Medulla oblongata (tissue), 1 donor: ENCODE results near the gene GNGT2.

Experiments used
- DNase-seq: peaks from one replicate; pipeline ENCODE4 v3.0.0-alpha.2; 2015; ENCODE audit errors: extremely low spot score

Gene GNGT2

GRCh38 chr17:49210158-49211029 is at the start of gene GNGT2, which contains the start of gene ABI3:
Gene GNGT2, minus strand, starts transcription at chr17:49210574. Its CDS starts 3,152 bp downstream, at chr17:49207422.
Gene ABI3, plus strand, starts transcription at chr17:49210707. Its CDS starts 18 bp downstream, at chr17:49210725.
- DNase-seq: peak; percentile 72

GRCh38 chr17:49259663-49260010 is 49.3 kb upstream of the GNGT2 start:
- no peak for DNase-seq

- DNase-seq: no peak
Observed at GRCh38 chr17:49258394-49258793, 48.0 kb upstream of the GNGT2 start.

GRCh38 chr17:49255125-49255524 is 44.8 kb upstream of the GNGT2 start:
- DNase-seq: no peak

- no peak for DNase-seq
Observed at GRCh38 chr17:49254066-49254465, 43.7 kb upstream of the GNGT2 start.

GRCh38 chr17:49252148-49252695 is 41.8 kb upstream of the GNGT2 start:
- no peak for DNase-seq

GRCh38 chr17:49249890-49250522 is 39.6 kb upstream of the GNGT2 start:
- DNase-seq: no peak

- no peak for DNase-seq
Observed at GRCh38 chr17:49249292-49249794, 39.0 kb upstream of the GNGT2 start.

GRCh38 chr17:49247944-49248343 is 37.6 kb upstream of the GNGT2 start:
- no peak for DNase-seq

GRCh38 chr17:49244839-49245238 is 34.5 kb upstream of the GNGT2 start:
- no peak for DNase-seq

GRCh38 chr17:49242813-49243212 is 32.4 kb upstream of the GNGT2 start:
- DNase-seq: no peak

- no peak for DNase-seq
Observed at GRCh38 chr17:49241692-49242397, 31.5 kb upstream of the GNGT2 start.

GRCh38 chr17:49241040-49241439 is 30.7 kb upstream of the GNGT2 start:
- no peak for DNase-seq

- DNase-seq: no peak
Observed at GRCh38 chr17:49240619-49241018, 30.2 kb upstream of the GNGT2 start.

- DNase-seq: no peak
Observed at GRCh38 chr17:49239963-49240362, 29.6 kb upstream of the GNGT2 start.

GRCh38 chr17:49235896-49236295 is 25.5 kb upstream of the GNGT2 start:
- DNase-seq: no peak

- DNase-seq: no peak
Observed at GRCh38 chr17:49234509-49235080, 24.2 kb upstream of the GNGT2 start.

GRCh38 chr17:49231563-49231894 is 21.2 kb upstream of the GNGT2 start:
- DNase-seq: no peak

GRCh38 chr17:49230636-49231562 is 20.5 kb upstream of the GNGT2 start, which contains the start of gene PHOSPHO1:
Gene PHOSPHO1, minus strand, starts transcription at chr17:49230787. Its CDS starts 4,096 bp downstream, at chr17:49226691.
- DNase-seq: peak; percentile 83

- DNase-seq: no peak
Observed at GRCh38 chr17:49229805-49230600, 19.6 kb upstream of the GNGT2 start.
